ENCODE data around the gene GMDS. TPM values are rescaled to one million over a fixed set of nuclear protein-coding genes. Genes with fewer than 3 reads are reported as not detected.

GMDS gene
- total RNA-seq, 1 donor from 2014 or later: 17.9 TPM

DNA sequence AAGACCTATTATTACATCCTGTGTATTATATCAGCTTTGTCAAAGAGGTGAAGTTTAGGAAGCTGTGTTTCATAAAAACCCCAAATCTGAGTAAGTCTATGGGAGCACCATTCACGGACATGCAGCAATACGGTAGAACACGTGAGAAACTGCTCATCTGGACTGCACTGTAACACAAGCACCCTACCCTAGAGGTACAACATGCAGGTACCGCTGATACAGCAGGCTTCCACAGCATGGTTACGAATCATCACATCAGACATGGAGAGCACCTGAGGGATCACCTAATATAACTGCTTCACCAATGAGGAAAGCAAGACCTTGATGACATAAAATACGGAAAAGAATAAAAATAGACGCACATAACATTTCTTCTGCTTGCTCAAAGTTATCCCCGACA lies 96.7 kb downstream of the GMDS start:
- TF ChIP-seq, protein P1, sequence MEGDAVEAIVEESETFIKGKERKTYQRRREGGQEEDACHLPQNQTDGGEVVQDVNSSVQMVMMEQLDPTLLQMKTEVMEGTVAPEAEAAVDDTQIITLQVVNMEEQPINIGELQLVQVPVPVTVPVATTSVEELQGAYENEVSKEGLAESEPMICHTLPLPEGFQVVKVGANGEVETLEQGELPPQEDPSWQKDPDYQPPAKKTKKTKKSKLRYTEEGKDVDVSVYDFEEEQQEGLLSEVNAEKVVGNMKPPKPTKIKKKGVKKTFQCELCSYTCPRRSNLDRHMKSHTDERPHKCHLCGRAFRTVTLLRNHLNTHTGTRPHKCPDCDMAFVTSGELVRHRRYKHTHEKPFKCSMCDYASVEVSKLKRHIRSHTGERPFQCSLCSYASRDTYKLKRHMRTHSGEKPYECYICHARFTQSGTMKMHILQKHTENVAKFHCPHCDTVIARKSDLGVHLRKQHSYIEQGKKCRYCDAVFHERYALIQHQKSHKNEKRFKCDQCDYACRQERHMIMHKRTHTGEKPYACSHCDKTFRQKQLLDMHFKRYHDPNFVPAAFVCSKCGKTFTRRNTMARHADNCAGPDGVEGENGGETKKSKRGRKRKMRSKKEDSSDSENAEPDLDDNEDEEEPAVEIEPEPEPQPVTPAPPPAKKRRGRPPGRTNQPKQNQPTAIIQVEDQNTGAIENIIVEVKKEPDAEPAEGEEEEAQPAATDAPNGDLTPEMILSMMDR (conservative IDR thresholded peaks at IDR 0.05; ENCODE audit: low read depth, low read length): no peak
- H3K4me3 ChIP-seq (ENCODE audit: low read depth, low read length): no peak overlapping the region
- DNase-seq (ENCODE audit: low read depth): no peak

DNA sequence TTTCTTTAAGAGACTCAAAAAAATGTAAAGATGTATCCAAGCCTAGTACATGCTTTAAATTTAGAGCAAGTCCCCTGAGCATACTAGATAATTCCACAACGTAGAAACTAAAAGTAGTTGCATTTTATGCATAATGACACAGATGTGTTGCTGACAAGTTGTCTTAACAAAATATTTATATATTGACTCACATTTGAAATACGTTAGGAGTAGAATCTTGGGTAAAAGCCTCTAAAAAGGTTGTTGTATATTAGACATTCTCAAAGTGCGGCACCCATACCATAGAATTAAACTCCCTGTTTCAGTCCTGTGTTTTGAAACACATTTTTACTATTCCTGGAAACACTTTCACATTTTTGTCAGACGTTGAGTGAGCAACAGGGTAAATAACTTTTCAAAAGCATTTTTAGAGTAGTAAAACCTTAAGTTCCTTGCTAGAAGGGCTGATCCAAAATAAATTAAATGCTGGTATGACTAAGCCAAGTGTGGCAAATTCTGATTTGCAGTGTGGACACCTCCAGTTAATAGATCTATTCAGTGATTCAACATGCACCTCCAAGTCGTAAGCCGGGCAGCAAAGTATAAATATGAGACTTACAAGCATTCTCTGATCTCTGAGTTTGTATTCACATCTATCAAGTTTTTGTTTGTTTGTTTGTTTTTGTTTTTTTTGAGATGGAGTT lies 97.5 kb downstream of the GMDS start:
- no peak for DNase-seq (ENCODE audit: low read depth)
- TF ChIP-seq, protein P1 (conservative IDR thresholded peaks at IDR 0.05; ENCODE audit: low read depth, low read length): no peak
- no peak overlapping the region for H3K4me3 ChIP-seq (ENCODE audit: low read depth, low read length)

DNA sequence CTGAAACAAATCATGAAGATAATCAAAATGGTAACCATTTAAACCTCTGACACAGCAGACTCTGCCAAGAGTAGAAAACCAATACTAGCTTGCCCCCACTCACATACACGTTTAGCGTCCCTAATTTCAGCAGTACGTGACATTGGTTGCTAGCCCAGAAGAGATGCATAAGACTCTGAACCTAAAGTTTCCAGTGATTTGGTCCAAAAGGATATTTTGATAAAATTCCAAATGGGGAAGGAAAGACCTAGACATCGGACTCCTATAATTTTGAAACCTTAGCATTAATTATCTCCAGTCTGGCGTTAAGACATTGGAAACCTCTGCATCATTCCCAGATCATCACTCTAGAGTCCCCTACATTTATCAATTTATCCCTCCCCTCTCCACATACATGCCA lies 98.1 kb downstream of the GMDS start:
- TF ChIP-seq, protein P1 (conservative IDR thresholded peaks at IDR 0.05; ENCODE audit: low read depth, low read length): no peak
- no peak overlapping the region for H3K4me3 ChIP-seq (ENCODE audit: low read depth, low read length)
- DNase-seq (ENCODE audit: low read depth): no peak

DNA sequence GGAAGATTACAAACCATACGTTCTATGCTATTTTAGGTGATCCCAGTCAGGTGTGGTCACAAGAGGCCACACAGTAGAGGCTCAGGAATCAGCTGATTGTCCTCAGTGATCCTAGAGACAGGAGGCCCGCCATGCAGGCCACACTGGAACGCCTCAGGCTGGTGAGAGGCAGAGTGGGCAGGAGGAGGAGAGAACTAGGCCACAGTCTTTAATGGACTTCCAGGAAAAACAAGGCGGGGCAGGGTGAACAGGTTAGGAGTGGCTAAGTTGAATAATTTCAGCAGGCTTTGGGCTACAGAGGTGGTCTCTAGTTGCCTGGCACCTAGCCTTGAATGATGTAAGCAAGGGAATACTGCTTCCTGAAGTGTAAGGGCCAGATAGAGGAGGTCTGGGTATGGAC lies 101.2 kb downstream of the GMDS start:
- DNase-seq (ENCODE audit: low read depth): no peak
- TF ChIP-seq, protein P1 (conservative IDR thresholded peaks at IDR 0.05; ENCODE audit: low read depth, low read length): no peak
- H3K4me3 ChIP-seq (ENCODE audit: low read depth, low read length): no peak overlapping the region

DNA sequence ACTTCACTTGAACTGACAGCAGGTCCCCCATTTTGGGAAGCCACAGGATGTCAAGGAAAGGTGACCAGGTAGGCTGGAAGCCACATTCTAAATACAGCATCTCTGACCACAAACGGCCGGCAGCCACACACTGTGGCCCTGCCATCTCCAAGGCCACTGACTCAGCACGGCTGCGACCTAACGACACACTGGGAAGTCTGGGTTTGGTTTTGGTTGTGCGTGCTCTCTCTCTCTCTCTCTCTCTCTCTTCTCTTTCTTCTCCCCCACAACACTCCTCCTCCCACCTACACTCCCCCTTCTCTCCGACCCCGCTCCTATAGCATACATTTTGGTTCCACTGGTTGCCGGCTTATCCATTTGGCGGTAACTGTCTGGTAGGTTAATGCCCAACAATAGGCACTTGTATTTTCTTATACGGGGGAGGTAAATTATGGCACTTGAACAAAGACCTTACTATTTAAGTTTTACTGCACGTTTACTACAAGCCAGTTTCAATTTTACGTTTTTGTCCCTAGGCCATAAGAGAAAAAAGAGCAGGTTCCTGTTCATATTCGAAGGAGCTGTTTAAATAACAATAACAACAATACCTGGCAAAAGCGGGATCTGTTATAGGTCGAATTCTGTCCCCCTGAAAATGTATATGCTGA lies 103.6 kb downstream of the GMDS start:
- DNase-seq (ENCODE audit: low read depth): no peak
- TF ChIP-seq, protein P1 (conservative IDR thresholded peaks at IDR 0.05; ENCODE audit: low read depth, low read length): no peak
- H3K4me3 ChIP-seq (ENCODE audit: low read depth, low read length): no peak overlapping the region

DNA sequence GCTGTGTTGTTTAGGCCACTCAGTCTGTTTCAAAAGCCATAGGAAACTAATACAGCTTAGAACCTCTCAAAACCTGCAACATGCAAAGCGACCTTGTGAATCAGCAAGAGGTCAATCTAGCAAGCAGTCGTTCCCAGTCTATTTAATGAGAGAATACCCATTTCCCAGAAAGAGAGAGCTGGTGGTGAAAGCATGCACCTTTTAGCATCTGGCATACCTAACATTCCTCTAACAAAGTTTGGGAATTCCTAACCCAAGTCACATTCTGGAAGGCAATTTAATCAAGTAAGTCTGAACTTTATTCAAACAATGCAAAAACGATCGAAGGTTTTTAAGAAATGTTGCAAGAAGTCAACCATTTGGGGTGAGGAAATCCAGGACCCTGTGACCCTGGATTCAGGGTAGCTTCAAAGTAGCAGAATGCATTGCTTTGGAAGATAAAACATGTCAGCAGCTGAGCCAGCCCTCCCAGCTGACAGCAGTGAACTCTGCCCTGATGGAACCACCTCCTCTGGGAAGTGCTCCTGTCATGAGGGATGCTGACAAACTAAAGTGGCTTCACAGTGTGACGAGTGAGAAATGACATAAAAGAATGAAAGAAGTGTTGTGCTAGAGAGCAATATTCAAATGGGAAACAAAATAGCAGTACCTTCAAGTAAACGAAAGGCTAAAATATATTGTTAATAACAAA lies 104.8 kb downstream of the GMDS start:
- no peak overlapping the region for H3K4me3 ChIP-seq (ENCODE audit: low read depth, low read length)
- TF ChIP-seq, protein P1 (conservative IDR thresholded peaks at IDR 0.05; ENCODE audit: low read depth, low read length): no peak
- no peak for DNase-seq (ENCODE audit: low read depth)
